T-helper 1 cell (primary cell): ENCODE measurements around the gene CYTH2.
A peak's percentile ranks its signal among the peaks of the same experiment; 100 is the strongest.

Experiments used
- DNase-seq, 5 donors: peaks; one replicate each; pipeline ENCODE4 v3.0.0-alpha.2; 2012 to 2020

CYTH2 gene

GRCh38 chr19:48454150-48454730 is 14.9 kb upstream of the CYTH2 start:
- no peak for DNase-seq

DNA sequence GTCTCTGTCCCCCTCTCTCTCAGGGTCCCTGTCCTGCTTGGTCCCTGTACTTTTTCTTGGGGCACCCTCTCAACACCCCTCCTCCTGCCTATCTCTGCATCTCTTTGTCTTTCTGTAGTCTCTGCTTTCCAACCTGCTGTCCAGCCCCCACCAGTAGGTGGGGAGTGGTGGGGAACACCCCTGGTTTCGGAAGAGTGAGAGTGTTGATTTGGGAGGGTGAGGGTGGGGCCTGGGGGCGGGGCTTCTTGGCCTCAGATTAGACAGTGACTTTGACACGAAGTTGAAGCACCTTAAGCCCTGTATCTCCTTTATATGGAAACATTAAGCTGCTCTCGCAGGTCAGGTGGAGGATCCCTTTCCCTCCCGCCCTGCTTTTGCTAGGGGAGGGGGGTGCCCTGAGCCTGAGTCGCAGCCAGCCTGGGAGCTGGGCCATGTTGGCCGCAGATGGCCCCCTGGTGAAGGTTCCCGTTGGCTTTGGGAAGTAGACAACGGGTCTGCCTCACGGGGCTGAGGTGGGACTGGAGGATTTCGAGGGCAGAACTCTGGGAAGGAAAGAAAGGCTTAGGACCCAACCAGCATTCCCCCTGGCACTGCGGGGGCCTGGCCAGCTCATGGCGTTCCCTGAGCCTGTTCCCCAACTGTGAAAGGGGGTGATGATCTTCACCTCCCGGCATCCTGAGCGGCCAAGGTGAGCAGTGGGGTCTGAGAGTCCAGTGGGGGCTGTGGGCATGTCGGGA is 13.8 kb upstream of the CYTH2 start, which contains the start of gene KCNJ14:
Gene KCNJ14, plus strand, starts transcription at position 404 of the 737 bp plus-strand sequence. CDS start 6,151 bp downstream, outside the sequence.
- DNase-seq: no peak

GRCh38 chr19:48455908-48456562 is 13.1 kb upstream of the CYTH2 start:
- no peak for DNase-seq

- DNase-seq: no peak
Observed at GRCh38 chr19:48456864-48457263, 12.3 kb upstream of the CYTH2 start.

DNA sequence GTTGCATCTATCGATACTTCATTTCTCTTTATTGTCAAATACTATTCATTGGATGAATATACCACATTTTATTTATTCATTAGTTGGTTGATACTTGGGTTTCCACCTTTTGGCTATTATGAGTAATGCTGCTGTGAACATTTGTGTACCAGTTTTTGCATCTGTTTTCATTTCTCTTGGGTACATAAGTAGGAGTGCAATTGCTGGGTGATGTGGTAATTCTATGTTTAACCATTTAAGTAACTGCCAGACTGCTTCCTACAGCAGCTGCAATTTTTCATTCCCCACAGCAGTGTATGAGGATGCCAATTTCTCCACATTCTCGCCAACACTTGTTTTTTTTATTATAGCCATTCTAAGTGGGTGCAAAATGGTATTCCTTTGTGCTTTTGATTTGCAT is 11.2 kb upstream of the CYTH2 start:
- no peak for DNase-seq

GRCh38 chr19:48461651-48461981 is 7.6 kb upstream of the CYTH2 start:
- DNase-seq: no peak

DNA sequence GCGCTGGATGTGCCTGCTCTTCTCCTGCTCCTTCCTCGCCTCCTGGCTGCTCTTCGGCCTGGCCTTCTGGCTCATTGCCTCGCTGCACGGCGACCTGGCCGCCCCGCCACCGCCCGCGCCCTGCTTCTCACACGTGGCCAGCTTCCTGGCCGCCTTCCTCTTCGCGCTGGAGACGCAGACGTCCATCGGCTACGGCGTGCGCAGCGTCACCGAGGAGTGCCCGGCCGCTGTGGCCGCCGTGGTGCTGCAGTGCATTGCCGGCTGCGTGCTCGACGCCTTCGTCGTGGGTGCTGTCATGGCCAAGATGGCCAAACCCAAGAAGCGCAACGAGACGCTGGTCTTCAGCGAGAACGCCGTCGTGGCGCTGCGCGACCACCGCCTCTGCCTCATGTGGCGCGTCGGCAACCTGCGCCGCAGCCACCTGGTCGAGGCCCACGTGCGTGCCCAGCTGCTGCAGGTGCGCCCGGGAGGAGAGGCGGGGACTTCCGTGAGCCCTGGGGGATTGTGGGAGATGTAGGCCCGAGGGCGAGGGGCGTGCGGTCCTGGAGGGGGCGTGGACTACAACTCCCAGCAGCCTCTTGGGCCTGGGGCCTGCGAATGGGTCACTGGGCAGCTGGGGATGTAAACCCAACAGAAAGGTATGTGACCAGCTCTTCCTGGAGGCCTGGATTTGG is 7.0 kb upstream of the CYTH2 start:
- no peak for DNase-seq

GRCh38 chr19:48465215-48465614 is 4.0 kb upstream of the CYTH2 start:
- no peak for DNase-seq

DNA sequence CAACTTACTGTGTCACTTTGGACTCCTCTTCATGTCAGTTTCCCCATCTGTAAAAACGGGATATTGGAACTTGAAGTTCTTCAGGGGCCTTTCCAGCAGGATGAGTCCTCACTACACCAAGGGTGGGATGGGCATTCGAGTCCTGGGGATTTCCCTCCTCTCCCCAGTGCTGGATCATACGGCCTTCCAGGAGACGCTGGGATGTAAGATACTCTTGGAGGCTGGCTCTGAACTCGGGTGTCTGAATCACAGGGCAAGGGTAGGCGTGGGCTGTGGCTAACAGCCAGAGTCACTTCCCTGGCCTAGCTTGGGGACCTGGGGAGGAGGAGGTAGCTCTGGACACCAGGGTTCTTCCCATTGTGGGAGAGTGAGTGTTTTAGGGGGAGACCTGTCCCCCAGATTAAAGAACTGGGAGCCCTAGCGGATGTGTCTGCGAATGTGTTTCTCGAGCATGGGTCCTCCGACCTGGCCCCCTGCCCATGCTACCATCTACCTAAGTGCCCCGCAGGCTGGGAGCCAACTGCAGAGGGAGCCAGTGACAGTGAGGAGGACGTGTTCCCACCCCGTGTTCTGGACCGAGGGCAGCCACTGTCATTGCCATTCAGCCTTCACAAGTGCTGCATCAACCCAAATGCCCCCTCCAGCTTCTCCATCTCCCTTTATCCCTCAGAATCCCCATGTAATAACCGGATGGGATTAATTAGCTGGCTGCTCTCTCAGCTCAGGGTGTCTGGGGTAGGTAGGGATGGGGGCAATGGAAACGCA is 2.4 kb upstream of the CYTH2 start:
- no peak for DNase-seq

DNA sequence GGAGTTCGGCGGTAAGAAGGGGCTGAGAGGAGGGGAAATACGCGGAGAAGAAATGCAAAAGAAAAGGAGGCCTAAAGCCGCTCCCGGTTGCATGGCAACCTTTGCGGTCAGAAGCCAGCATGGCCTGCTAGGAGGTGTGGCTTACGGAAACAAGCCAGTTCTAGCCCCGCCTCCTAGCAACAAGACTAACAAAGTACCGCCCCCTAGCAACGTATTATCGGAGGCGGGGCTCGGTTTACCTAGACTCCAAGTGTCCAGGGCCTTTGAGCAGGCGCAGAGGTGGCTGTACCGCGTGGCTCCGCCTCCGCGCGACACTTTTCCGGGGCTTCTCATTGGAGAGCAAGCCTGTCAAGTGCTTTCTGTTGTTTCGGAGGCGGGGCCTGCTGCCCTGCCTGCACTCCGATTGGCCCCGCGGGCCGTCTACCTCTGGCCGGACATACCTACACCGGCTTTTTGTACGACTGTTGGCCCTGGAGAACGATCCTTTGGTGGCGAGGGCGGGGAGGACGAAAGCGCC is 339 bp upstream of the CYTH2 start:
- peak; percentile 99 to 100 (median 99) for DNase-seq

GRCh38 chr19:48469934-48470680 is 938 bp downstream of the CYTH2 start:
- no peak for DNase-seq

- no peak for DNase-seq
Observed at GRCh38 chr19:48470856-48471255, 1.7 kb downstream of the CYTH2 start.

DNA sequence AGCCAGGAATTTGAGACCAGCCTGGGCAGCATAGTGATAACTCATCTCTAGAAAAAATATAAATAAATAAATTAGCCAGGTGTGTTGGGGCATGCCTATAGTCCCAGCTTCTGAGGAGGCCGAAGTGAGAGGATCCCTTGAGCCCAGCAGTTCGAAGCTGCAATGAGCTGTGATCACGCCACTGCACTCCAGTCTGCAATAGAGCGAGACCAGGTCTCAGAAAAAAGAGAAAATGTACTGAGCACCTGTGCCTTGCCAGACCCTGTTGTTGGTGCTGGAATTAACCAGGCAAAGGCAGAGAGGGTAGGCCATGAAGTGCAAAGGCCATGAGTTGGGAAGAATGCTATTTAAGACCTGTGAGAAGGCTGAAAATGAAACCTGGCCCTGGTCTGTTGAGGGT is 2.7 kb downstream of the CYTH2 start:
- no peak for DNase-seq

GRCh38 chr19:48473161-48473966 is 4.2 kb downstream of the CYTH2 start:
- no peak for DNase-seq

DNA sequence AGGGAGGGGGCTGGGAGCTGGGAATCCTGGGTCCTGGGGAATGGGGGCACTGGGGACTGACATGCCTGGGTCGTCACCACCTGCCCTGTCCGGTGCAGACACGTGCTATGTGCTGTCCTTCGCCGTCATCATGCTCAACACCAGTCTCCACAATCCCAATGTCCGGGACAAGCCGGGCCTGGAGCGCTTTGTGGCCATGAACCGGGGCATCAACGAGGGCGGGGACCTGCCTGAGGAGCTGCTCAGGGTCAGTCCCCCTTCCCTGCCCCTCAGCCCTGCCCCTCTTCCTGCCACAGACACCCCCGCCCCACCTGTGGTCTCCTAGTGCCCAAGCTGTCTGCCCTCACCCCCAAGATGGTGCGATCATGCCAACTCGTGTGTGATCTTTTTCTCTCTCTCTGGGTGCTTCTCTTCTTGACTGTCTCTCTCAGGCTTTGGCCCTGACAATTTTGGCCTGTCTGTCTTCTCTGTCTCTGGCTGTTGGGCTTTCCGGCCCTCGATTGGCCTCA is 5.0 kb downstream of the CYTH2 start:
- DNase-seq: no peak

DNA sequence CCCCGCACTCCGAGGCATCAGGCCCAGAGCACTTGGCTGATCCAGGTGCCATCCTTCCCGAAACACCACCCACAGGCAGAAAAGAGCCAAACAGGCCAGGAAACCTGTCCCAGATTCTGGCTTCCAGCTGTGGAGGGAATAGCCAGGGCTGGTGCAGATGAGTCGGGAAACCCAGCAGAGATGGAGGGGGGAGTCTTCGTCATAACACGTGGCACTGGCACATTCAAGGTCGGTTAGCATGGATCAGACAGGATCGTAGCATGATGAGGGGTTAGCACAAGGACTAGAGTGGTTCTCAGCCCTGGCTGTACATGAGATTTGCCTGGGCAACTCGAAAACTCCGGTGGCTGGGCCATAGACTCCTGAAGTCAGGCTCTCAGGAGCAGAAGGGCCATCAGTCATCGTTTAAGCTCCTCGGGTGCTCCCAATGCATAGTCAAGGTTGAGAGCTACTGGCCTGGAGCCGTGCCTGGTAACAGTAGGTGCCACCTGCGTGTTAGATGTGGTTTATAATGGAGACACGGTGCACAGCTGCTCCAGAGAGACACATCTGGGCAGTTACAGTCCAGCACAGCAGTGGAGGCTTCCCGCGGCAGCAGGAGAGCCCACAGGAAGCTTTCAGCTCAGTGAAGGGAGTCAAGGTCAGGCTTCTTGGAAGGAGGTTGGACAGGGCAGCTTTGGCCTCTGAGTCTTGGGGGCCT is 6.3 kb downstream of the CYTH2 start:
- no peak for DNase-seq

- DNase-seq: no peak
Observed at GRCh38 chr19:48476176-48476575, 7.0 kb downstream of the CYTH2 start.

DNA sequence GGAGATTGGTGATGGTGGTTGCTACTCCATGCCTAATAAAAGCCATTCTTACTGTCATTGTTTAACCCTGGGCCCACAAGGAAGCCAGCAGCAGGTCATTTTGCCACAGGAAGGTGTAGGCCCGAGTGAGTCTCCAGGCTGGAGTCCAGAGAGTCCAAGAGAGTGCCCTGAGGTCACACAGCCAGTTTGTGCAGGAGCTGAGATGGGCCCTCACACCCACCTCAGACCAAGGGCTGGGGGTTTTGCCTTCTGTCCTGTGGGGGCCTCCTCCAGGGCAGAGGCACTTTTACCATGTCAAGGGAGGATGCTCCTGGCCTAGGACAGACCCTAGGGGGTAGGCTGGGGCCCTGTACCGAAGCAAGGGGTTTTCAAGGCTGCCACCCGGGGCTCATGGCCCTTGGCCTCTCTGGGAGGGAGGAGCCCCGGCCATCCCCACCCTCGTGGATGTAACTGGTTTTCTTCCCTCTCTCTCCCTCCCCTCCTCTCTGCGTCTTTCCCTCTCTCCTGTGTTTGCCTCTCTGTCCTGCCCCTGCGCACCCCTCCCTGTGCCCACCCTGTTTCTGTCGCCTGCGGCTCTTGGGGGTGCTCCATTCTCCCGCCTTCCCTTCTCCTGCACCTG is 8.0 kb downstream of the CYTH2 start:
- DNase-seq: no peak

DNA sequence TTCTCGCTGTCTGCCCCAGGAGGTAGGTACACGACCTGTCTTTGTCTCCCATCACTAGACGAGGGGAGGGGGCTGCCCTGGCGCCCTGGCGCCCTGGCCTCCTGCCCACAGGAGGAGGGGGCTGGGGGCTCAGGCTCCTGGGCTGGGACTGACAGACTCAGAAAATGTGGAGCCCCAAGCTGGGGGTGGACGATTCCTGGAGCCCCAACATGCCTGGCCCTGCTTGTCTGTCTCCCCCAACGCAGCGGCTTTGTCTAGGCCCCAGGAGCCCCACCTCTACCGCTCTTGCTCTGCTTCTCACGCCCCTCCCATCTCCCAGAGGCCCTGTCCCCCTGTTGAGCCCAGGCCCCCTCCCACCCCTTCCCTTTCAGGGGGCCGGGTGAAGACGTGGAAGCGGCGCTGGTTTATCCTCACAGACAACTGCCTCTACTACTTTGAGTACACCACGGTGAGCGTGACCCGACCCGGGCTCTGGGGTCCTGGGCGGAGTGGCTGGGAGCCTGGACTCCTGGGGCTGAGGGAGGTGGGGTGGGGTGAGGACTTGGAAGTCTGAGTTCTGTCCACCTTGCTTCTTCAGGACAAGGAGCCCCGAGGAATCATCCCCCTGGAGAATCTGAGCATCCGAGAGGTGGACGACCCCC is 8.6 kb downstream of the CYTH2 start:
- no peak for DNase-seq
